ENCODE measurements around the gene SPPL3. TPM values are rescaled to one million over a fixed set of nuclear protein-coding genes. Genes with fewer than 3 reads are reported as not detected.

SPPL3 gene
- total RNA-seq, 1 donor from 2014 or later: 48.9 TPM

- no peaks in the 10 kb centered on the region for H3K9me3 ChIP-seq
- no peak for TF ChIP-seq POLR2A (IDR thresholded peaks at IDR 0.05)
- no peak for TF ChIP-seq CTCF (IDR thresholded peaks at IDR 0.05)
- peak; percentile 30 to 41 for TF ChIP-seq POLR2AphosphoS5 (IDR thresholded peaks at IDR 0.05; ENCODE audit: insufficient read depth in 1 of 2, low read depth in 1 of 2)
- intact Hi-C loops (cut with DNase I): no loop called here
- H3K36me3 ChIP-seq: peaks cover 0 to 63% of the 10 kb centered on the region in 2 donors
- DNase-seq (ENCODE audit: extremely low spot score in 2 of 2): no peak
- H3K4me1 ChIP-seq: peaks cover 18% of the 10 kb centered on the region
- no peaks in the 10 kb centered on the region for H3K27me3 ChIP-seq
- peak overlapping the region; percentile 72 for H3K27ac ChIP-seq
- H3K4me3 ChIP-seq: no peak overlapping the region
Measured at GRCh38 chr12:120720234-120720986, 183.7 kb downstream of the SPPL3 start.

DNA sequence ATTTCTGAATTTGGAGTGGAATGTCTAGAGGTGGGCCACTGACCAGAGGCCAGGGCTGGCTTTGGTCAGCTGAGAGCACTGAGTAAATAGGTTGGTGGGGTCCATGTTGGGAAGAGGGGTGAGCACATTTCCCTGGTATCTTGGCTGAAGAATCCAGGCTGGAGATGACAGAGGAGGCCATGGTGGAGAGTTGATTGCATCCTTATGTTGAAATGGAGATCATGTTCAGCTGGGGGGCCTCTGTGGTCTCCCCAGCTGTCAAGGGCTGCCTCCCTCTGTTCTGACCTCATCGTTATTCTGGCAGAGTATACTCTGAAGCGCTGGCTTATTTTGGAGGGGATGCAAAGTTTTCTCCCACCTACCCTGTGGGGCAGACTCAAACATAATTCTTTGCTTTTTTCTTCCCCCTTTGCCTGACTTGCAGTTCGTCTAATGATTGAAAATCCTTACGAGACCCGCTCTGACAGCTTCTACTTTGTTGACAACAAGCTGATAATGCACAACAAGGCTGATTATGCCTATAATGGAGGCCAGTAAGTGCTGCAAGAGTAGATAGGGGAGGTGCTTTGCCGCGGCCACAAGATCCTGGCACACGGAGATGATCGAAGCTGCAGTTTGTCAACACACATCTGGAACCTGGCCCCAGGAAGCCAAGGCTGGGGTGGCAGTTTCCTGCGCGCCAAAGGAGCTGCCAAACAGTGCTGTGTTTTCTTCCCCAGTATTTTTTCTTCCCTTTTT, 184.5 kb downstream of the SPPL3 start:
- no peak for DNase-seq (ENCODE audit: extremely low spot score in 2 of 2)
- intact Hi-C loops (cut with DNase I): no loop called here
- no peak for TF ChIP-seq CTCF (IDR thresholded peaks at IDR 0.05)
- no peak for TF ChIP-seq POLR2A (IDR thresholded peaks at IDR 0.05)
- TF ChIP-seq POLR2AphosphoS5 (IDR thresholded peaks at IDR 0.05; ENCODE audit: insufficient read depth in 1 of 2, low read depth in 1 of 2): no peak
- Histone ChIP-seq H3K27ac (peak overlapping the region; percentile 72), H3K27me3 (no peaks in the 10 kb centered on the region), H3K36me3 (peaks cover 0 to 68% of the 10 kb centered on the region in 2 donors), H3K9me3 (no peaks in the 10 kb centered on the region), H3K4me1 (peaks cover 11% of the 10 kb centered on the region), H3K4me3 (no peak overlapping the region)

- TF ChIP-seq POLR2AphosphoS5 (IDR thresholded peaks at IDR 0.05; ENCODE audit: insufficient read depth in 1 of 2, low read depth in 1 of 2) (no peak), POLR2A (IDR thresholded peaks at IDR 0.05) (no peak), CTCF (IDR thresholded peaks at IDR 0.05) (no peak)
- intact Hi-C loops (cut with DNase I): no loop called here
- DNase-seq (ENCODE audit: extremely low spot score in 2 of 2): no peak
- Histone ChIP-seq H3K36me3 (peaks cover 0 to 74% of the 10 kb centered on the region in 2 donors), H3K9me3 (no peaks in the 10 kb centered on the region), H3K27ac (no peak overlapping the region), H3K4me3 (no peak overlapping the region), H3K4me1 (peaks cover 9% of the 10 kb centered on the region), H3K27me3 (no peaks in the 10 kb centered on the region)
Measured at GRCh38 chr12:120719072-120719471, 185.1 kb downstream of the SPPL3 start.

DNA sequence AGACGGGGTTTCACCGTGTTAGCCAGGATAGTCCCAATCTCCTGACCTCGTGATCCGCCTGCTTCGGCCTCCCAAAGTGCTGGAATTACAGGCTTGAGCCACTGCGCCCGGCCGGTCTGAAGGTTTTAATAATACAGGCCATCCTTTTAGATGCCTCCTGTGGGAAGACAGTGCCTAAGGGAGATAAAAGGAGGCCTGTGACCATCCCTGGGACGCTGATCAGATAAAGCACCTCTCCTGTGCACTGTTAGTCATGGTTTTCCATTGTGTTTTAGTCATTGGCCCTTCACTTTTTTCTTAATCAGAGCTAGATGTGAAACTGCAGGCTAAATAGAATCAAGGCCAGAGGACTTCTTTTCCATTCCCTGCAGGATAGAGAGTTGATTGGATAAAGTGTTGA, 186.1 kb downstream of the SPPL3 start:
- no peaks in the 10 kb centered on the region for H3K27me3 ChIP-seq
- TF ChIP-seq POLR2AphosphoS5 (IDR thresholded peaks at IDR 0.05; ENCODE audit: insufficient read depth in 1 of 2, low read depth in 1 of 2): no peak
- no peak for TF ChIP-seq POLR2A (IDR thresholded peaks at IDR 0.05)
- TF ChIP-seq CTCF (IDR thresholded peaks at IDR 0.05): no peak
- no peak for DNase-seq (ENCODE audit: extremely low spot score in 2 of 2)
- intact Hi-C loops (cut with DNase I): no loop called here
- H3K27ac ChIP-seq: no peak overlapping the region
- H3K4me1 ChIP-seq: peaks cover 13% of the 10 kb centered on the region
- no peaks in the 10 kb centered on the region for H3K9me3 ChIP-seq
- H3K4me3 ChIP-seq: no peak overlapping the region
- peaks cover 0 to 74% of the 10 kb centered on the region in 2 donors for H3K36me3 ChIP-seq
